ENCODE measurements around the gene PREX1. TPM values are rescaled to one million over a fixed set of nuclear protein-coding genes. Genes with fewer than 3 reads are reported as not detected.

PREX1 gene
- total RNA-seq, 1 donor from 2014 or later: 235 TPM

GRCh38 chr20:48610996-48611395, 216.8 kb downstream of the PREX1 start:
- H3K4me3 Mint-ChIP-seq (ENCODE audit: unreplicated experiment): peak overlapping the region; percentile 18
- peaks cover 6% of the 10 kb centered on the region for H3K36me3 Mint-ChIP-seq (ENCODE audit: unreplicated experiment)
- peaks cover 11% of the 10 kb centered on the region for H3K27me3 Mint-ChIP-seq (ENCODE audit: unreplicated experiment)
- DNase-seq: no peak
- peaks cover 14% of the 10 kb centered on the region for H3K9me3 Mint-ChIP-seq (ENCODE audit: unreplicated experiment)
- H3K4me1 Mint-ChIP-seq (ENCODE audit: low read depth, unreplicated experiment): peaks cover 8% of the 10 kb centered on the region
- no peak for TF ChIP-seq CTCF (IDR thresholded peaks at IDR 0.05; ENCODE audit: partially characterized antibody, unreplicated experiment)
- H3K27ac Mint-ChIP-seq (ENCODE audit: unreplicated experiment): no peak overlapping the region

GRCh38 chr20:48609491-48609978, 218.3 kb downstream of the PREX1 start:
- Mint-ChIP-seq H3K27ac (ENCODE audit: unreplicated experiment) (no peak overlapping the region), H3K4me3 (ENCODE audit: unreplicated experiment) (no peak overlapping the region), H3K27me3 (ENCODE audit: unreplicated experiment) (peaks cover 9% of the 10 kb centered on the region), H3K9me3 (ENCODE audit: unreplicated experiment) (peaks cover 13% of the 10 kb centered on the region), H3K4me1 (ENCODE audit: low read depth, unreplicated experiment) (peaks cover 8% of the 10 kb centered on the region), H3K36me3 (ENCODE audit: unreplicated experiment) (peaks cover 6% of the 10 kb centered on the region)
- no peak for DNase-seq
- TF ChIP-seq CTCF (IDR thresholded peaks at IDR 0.05; ENCODE audit: partially characterized antibody, unreplicated experiment): no peak

- TF ChIP-seq CTCF (IDR thresholded peaks at IDR 0.05; ENCODE audit: partially characterized antibody, unreplicated experiment): no peak
- Mint-ChIP-seq H3K9me3 (ENCODE audit: unreplicated experiment) (peaks cover 12% of the 10 kb centered on the region), H3K27ac (ENCODE audit: unreplicated experiment) (no peak overlapping the region), H3K27me3 (ENCODE audit: unreplicated experiment) (peaks cover 8% of the 10 kb centered on the region), H3K4me3 (ENCODE audit: unreplicated experiment) (no peak overlapping the region), H3K36me3 (ENCODE audit: unreplicated experiment) (peaks cover 6% of the 10 kb centered on the region), H3K4me1 (ENCODE audit: low read depth, unreplicated experiment) (peaks cover 8% of the 10 kb centered on the region)
- no peak for DNase-seq
Measured at GRCh38 chr20:48608756-48609155, 219.0 kb downstream of the PREX1 start.

GRCh38 chr20:48607544-48607865, 220.3 kb downstream of the PREX1 start:
- H3K36me3 Mint-ChIP-seq (ENCODE audit: unreplicated experiment): peaks cover 6% of the 10 kb centered on the region
- peak overlapping the region; percentile 67 for H3K27ac Mint-ChIP-seq (ENCODE audit: unreplicated experiment)
- peaks cover 13% of the 10 kb centered on the region for H3K27me3 Mint-ChIP-seq (ENCODE audit: unreplicated experiment)
- peak overlapping the region; percentile 76 for H3K4me3 Mint-ChIP-seq (ENCODE audit: unreplicated experiment)
- TF ChIP-seq CTCF (IDR thresholded peaks at IDR 0.05; ENCODE audit: partially characterized antibody, unreplicated experiment): no peak
- H3K9me3 Mint-ChIP-seq (ENCODE audit: unreplicated experiment): peaks cover 13% of the 10 kb centered on the region
- DNase-seq: no peak
- peaks cover 16% of the 10 kb centered on the region for H3K4me1 Mint-ChIP-seq (ENCODE audit: low read depth, unreplicated experiment)

- Mint-ChIP-seq H3K4me3 (ENCODE audit: unreplicated experiment) (peak overlapping the region; percentile 76), H3K4me1 (ENCODE audit: low read depth, unreplicated experiment) (peaks cover 16% of the 10 kb centered on the region), H3K9me3 (ENCODE audit: unreplicated experiment) (peaks cover 13% of the 10 kb centered on the region), H3K27ac (ENCODE audit: unreplicated experiment) (peak overlapping the region; percentile 68), H3K36me3 (ENCODE audit: unreplicated experiment) (peaks cover 6% of the 10 kb centered on the region), H3K27me3 (ENCODE audit: unreplicated experiment) (peaks cover 13% of the 10 kb centered on the region)
- no peak for TF ChIP-seq CTCF (IDR thresholded peaks at IDR 0.05; ENCODE audit: partially characterized antibody, unreplicated experiment)
- DNase-seq: peak; percentile 54
Measured at GRCh38 chr20:48606841-48607543, 220.8 kb downstream of the PREX1 start.
